Smooth muscle cell (in vitro differentiated cells): Measurements from ENCODE around the gene MED13L. TPM values are rescaled to one million over a fixed set of nuclear protein-coding genes. Genes with fewer than 3 reads are reported as not detected.

Experiments used
- DNase-seq: peaks from one replicate; lab custom pipeline; 2025; ENCODE audit not compliant: unreplicated experiment; lab: John Stamatoyannopoulos, UW
- H2AFZ ChIP-seq: fragments of 200-600 bp; sonication (generic); 2 replicates; pipeline ENCODE4 v1.6.0; 2016; ENCODE audit warnings: antibody characterized with exemption, low read depth, mild to moderate bottlenecking
- H3F3A ChIP-seq: fragments of 200-600 bp; sonication (generic); 2 replicates; pipeline ENCODE4 v1.6.0; 2017; ENCODE audit warnings: antibody characterized with exemption, low read depth
- H3K27ac ChIP-seq: fragments of 200-600 bp; sonication (generic); 2 replicates; pipeline ENCODE4 v1.5.1; 2016; ENCODE audit warnings: low read depth, mild to moderate bottlenecking
- H3K27me3 ChIP-seq: fragments of 200-600 bp; sonication (generic); 2 replicates; pipeline ENCODE4 v1.6.1; 2016; ENCODE audit warnings: low read depth, mild to moderate bottlenecking
- H3K36me3 ChIP-seq: fragments of 200-600 bp; sonication (generic); 2 replicates; pipeline ENCODE4 v1.5.1; 2016; ENCODE audit warnings: low read depth
- H3K4me1 ChIP-seq: fragments of 200-600 bp; sonication (generic); 2 replicates; pipeline ENCODE4 v1.5.1; 2016; ENCODE audit warnings: low read depth
- H3K4me2 ChIP-seq: fragments of 200-600 bp; sonication (generic); 2 replicates; pipeline ENCODE4 v1.6.0; 2016; ENCODE audit warnings: mild to moderate bottlenecking
- H3K4me3 ChIP-seq: fragments of 200-600 bp; sonication (generic); 2 replicates; pipeline ENCODE4 v1.5.1; 2016; ENCODE audit warnings: mild to moderate bottlenecking
- H3K79me2 ChIP-seq: fragments of 200-600 bp; sonication (generic); 2 replicates; pipeline ENCODE4 v1.6.0; 2016; ENCODE audit warnings: low read depth, mild to moderate bottlenecking
- H3K9ac ChIP-seq: fragments of 200-600 bp; sonication (generic); 2 replicates; pipeline ENCODE4 v1.6.0; 2016; ENCODE audit warnings: low read depth
- H3K9me3 ChIP-seq: fragments of 200-600 bp; sonication (generic); replicated peaks from 2 replicates; pipeline ENCODE4 v1.5.1; 2016; ENCODE audit warnings: low read depth
- H4K20me1 ChIP-seq: fragments of 200-600 bp; sonication (generic); 2 replicates; pipeline ENCODE4 v1.6.0; 2016; ENCODE audit warnings: low read depth
- WGBS: methylation state at CpG from one replicate; pipeline ENCODE4 v1.1.7; 2016; ENCODE audit warnings: low lambda C conversion rate; 5-methylcytosine and 5-hydroxymethylcytosine counted together
- polyA plus RNA-seq: library from polyadenylated mRNA; unstranded; fragments of >200 nt; fragmentation: Nextera tagmentation; extraction: Ambion mirVana; gene quantifications from 2 replicates; pipeline ENCODE4 v1.2.1, GENCODE V29; 2016
- total RNA-seq: library from RNA; depleted of rRNA; stranded (reverse); fragments of >200 nt; gene quantifications from 2 replicates; pipeline ENCODE4 v1.2.3, GENCODE V29; 2014
- TF ChIP-seq, protein P1 (sequence below): fragments of 200-600 bp; sonication (generic); IDR thresholded peaks from 2 replicates; pipeline ENCODE4 v1.5.1; 2017; ENCODE audit warnings: borderline replicate concordance, mild to moderate bottlenecking, antibody characterized with exemption; ENCODE audit not compliant: insufficient read depth, poor library complexity, severe bottlenecking

MED13L gene
- total and polyA plus RNA-seq, 2 experiments from 2014 or later: 13.2 to 74.3 TPM

- Histone ChIP-seq H3K27ac (no peak overlapping the region), H3K4me2 (no peak overlapping the region), H3K4me3 (no peak overlapping the region), H3K27me3 (no peaks in the 10 kb centered on the region), H4K20me1 (peaks cover 95% of the 10 kb centered on the region), H3K36me3 (no peaks in the 10 kb centered on the region), H2AFZ (no peak overlapping the region), H3K9me3 (no peaks in the 10 kb centered on the region), H3K79me2 (peaks cover 95% of the 10 kb centered on the region), H3K9ac (no peak overlapping the region), H3K4me1 (peaks cover 5% of the 10 kb centered on the region), H3F3A (no peaks in the 10 kb centered on the region)
- WGBS: 48% methylated on average over 3 of the region's 3 CpGs
- TF ChIP-seq, protein P1, sequence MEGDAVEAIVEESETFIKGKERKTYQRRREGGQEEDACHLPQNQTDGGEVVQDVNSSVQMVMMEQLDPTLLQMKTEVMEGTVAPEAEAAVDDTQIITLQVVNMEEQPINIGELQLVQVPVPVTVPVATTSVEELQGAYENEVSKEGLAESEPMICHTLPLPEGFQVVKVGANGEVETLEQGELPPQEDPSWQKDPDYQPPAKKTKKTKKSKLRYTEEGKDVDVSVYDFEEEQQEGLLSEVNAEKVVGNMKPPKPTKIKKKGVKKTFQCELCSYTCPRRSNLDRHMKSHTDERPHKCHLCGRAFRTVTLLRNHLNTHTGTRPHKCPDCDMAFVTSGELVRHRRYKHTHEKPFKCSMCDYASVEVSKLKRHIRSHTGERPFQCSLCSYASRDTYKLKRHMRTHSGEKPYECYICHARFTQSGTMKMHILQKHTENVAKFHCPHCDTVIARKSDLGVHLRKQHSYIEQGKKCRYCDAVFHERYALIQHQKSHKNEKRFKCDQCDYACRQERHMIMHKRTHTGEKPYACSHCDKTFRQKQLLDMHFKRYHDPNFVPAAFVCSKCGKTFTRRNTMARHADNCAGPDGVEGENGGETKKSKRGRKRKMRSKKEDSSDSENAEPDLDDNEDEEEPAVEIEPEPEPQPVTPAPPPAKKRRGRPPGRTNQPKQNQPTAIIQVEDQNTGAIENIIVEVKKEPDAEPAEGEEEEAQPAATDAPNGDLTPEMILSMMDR: no peak
- no peak for DNase-seq
Observed at GRCh38 chr12:116057356-116057755, 220.1 kb downstream of the MED13L start.

- no peaks in the 10 kb centered on the region for H3F3A ChIP-seq
- no peak overlapping the region for H2AFZ ChIP-seq
- WGBS: 67% methylated on average over 3 of the region's 3 CpGs
- no peak overlapping the region for H3K4me3 ChIP-seq
- peaks cover 98% of the 10 kb centered on the region for H3K79me2 ChIP-seq
- no peaks in the 10 kb centered on the region for H3K36me3 ChIP-seq
- TF ChIP-seq, protein P1: no peak
- no peak for DNase-seq
- H3K9me3 ChIP-seq: no peaks in the 10 kb centered on the region
- H3K4me1 ChIP-seq: peaks cover 5% of the 10 kb centered on the region
- H3K27ac ChIP-seq: no peak overlapping the region
- H3K4me2 ChIP-seq: no peak overlapping the region
- no peaks in the 10 kb centered on the region for H3K27me3 ChIP-seq
- H4K20me1 ChIP-seq: peaks cover 97% of the 10 kb centered on the region
- no peak overlapping the region for H3K9ac ChIP-seq
Observed at GRCh38 chr12:116055895-116056607, 221.4 kb downstream of the MED13L start.

DNA sequence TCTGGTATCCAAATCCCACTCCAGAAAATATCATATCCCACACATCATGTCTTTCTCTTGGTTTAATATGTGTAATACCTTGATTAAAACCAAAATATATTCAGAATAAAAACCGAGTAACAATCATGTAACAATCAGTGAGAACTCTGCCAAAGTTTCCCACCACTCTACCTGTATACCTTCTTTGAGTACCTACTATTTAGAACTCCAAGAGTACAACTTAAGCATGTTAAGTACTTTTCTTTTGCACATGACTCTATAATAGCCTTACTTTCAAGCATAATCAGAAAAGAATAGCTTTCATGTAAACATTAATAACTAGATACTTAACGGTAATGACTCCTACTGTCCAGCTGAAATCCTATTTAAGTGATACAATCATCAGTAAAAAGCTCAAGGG is 223.2 kb downstream of the MED13L start:
- Histone ChIP-seq H3K27me3 (no peaks in the 10 kb centered on the region), H3K36me3 (no peaks in the 10 kb centered on the region), H3K4me1 (peaks cover 5% of the 10 kb centered on the region), H3K4me3 (no peak overlapping the region), H3F3A (no peaks in the 10 kb centered on the region), H4K20me1 (peaks cover 100% of the 10 kb centered on the region), H3K4me2 (no peak overlapping the region), H2AFZ (no peak overlapping the region), H3K79me2 (peaks cover 98% of the 10 kb centered on the region), H3K9ac (no peak overlapping the region), H3K9me3 (no peaks in the 10 kb centered on the region), H3K27ac (no peak overlapping the region)
- TF ChIP-seq, protein P1: no peak
- WGBS: 97% methylated on average over 2 of the region's 2 CpGs
- no peak for DNase-seq
